NCI-H187 treated with DMSO at 0.1 percent for 48 hours (cell line): ENCODE data around the gene RPL6.

Experiments
- DNase-seq: peaks from one replicate; lab custom pipeline; 2025; lab: John Stamatoyannopoulos, UW

Gene RPL6

DNA sequence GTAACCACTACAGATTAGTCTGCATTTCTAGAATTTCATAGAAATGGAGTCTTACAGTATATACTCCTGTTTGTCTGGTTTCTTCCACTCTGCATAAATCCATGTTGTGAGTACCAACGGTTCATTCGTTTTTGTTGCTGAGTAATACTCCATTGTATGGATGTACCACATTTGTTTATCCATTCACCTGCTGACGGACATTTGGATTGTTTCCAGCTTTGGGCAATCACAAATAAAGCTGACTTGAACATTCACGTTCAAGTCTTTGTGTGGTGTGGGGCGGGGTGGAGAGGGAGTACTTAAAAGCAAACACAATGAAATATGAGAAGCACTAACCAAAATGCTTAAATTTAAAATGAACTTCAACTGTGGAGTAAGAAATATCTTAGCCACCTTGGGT lies 34.3 kb downstream of the RPL6 start:
- no peak for DNase-seq

DNA sequence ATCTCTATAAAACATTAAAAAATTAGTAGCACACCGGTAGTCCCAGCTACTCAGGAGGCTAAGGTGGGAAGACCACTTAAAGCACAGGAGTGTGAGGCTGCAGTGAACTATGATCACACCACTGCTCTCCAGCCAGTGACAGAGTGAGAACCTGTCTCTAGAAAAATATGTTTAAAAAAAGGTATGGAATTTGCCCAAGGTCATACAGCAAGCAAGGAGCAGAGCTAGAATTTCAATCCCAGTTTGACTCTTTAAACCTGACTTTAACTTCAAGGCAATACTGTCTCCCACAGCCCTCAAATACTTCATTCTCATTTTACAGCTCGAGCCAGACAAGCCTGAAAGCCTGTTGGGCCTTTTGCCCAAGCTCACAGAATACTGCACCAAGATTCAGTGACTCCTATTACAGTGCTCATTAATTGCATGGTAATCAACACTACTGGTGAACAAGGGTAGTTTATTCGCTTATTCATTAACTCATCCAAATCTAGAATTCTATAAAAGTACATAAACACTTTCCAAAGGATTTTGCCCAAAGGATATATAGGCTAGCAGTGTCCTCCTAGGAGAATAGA lies 35.2 kb downstream of the RPL6 start:
- no peak for DNase-seq

DNA sequence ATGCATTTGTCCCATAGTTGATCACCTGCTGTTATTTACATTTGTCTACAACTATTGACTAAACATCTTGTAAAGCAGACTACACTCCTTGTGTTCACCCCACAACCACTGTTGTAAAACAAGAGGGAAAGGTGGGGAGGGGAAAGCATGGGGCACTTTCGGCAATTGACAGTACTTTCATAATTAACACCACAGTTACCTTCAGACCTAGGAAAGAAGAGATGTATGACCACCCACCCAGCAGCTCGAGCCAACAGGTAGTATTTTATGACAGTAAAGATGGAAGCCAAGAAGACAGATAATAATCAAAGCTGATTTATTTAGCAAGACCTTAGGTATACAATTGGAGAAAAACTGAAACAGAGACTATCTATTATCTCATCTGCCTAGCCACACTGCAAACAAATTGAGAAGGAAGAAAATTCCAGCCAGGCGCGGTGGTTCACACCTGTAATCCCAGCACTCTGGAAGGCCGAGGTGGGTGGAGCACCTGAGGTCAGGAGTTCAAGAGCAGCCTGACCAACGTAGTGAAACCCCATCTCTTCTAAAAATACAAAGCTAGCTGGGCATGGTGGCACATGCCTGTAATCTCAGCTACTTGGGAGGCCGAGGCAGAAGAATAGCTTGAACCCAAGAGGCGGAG lies 38.4 kb downstream of the RPL6 start:
- no peak for DNase-seq

DNA sequence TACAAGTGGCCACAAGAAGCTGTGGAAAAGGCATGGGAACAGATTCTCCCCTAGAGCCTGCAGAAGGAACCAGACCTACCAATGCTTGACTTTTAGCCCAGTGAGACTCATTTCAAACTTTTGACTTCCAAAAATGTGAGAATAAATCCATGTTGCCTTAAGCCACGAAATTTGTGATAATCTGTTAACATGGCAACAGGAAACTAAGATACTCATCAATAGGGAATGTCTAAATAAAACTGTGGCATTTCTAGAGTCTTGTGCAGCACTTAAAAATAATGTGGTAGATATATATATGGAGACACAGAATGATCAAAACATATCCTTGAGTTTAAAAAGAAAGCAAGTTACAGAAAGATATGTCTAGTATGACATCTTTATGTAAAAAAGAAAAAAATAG lies 39.2 kb downstream of the RPL6 start:
- DNase-seq, result no peak

DNA sequence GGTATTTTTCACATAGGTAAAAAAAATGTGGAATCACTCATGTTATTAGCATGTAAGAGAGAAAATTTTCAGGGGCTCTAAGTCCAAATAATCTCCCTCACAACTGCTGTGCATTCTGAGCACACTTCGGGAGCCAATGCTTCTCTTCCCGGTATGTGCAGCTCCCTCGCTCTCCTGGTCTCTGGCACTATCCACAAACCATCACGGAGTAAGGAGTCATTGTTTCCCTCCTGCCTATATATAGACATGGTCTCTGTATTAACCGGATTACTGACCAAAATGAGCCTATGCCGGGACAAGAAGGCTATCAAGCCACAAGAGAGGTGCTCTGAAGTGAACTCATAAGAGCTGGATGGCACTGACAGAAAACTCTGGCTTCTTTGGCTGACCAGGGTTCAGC lies 40.5 kb downstream of the RPL6 start:
- DNase-seq, result no peak

DNA sequence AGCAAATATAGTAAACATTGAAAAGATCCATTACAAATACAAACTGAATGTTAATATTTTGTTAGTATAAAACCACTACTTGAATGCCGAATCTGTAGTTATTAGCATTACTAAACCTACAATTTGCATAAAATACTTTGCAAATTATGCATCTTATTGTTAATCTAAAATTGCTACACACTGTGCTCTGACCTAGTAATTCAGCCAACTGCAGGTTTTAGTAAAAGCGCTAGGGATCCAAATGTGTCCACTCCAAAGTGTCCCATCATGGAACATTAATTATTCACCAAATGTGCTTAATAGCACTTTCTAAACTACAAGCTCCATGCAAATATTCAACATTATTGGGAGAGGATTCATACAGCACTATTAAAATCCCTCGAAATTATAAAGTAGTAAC lies 41.4 kb downstream of the RPL6 start:
- DNase-seq, result no peak

DNA sequence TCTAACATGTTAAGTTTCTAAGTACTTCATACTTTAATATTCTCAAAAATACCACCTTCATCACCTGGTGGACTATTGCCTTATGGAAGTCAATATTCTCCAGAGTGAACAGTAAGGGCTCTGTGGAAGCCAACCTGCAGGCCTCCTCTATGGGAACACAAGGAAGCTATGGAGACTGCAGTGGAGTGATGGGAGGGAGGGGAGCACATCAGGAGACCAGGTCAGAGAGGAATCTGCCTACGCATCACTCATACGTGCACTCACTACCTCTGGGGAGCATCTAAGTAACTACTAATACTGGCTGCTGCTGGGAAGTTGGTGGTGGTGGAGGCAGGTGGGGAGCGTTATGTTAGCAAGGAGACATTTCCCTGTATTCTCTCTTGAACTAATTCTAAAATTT lies 47.1 kb downstream of the RPL6 start:
- no peak for DNase-seq

DNA sequence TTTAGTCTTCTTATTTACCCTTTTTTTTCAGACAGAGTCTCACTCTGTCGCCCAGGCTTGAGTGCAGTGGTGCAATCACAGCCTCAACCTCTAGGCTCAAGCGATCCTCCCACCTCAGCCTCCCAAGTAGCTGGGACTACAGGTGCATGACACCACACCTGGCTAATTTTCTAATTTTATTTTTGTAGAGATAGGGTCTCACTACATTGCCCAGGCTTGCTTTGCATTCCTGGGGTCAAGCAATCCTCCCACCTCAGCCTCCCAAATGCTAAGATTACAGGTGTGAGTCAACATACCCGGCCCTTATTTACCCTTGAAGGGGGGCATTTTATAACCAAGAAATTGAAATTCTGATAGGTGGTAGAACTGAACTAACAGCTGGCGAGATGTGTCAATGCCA lies 48.1 kb downstream of the RPL6 start:
- DNase-seq, result no peak

DNA sequence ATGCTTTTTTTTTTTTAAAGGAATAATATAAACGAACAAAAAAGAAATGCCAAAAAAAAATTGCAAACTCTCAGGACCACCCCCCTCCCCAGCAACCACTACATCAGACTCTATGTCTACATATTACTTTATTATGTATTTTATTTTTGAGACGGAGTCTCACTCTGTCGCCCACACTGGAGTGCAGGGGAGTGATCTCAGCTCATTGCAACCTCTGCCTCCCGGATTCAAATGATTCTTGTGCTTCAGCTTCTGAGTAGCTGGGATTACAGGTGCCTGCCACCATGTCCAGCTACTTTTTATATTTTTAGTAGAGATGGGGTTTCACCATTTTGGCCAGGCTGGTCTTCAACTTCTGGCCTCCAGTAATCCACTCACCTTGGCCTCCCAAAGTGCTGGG lies 50.1 kb downstream of the RPL6 start:
- DNase-seq, result no peak

DNA sequence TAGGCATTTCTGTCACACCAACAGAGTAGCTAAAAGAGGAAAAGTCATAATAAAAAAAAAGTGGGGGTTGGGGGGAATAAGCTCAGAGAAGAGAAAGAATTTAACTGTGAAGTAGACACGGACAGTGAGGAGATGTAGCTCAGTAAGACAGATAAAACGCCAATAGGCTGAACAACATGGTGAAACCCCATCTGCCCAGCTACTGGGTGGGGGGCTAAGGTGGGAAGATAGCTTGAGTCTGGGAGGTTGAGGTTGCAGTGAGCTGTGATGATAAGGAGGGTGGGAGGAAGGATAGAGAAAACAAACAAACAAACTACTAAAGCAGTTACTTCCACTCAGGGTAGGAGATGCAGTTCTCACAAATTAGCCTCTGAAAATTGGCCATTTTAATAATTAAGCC lies 52.2 kb downstream of the RPL6 start:
- no peak for DNase-seq
